MCF 10A (cell line): Measurements from ENCODE around the gene C1orf116. TPM values are rescaled to one million over a fixed set of nuclear protein-coding genes. Genes with fewer than 3 reads are reported as not detected.
A peak's percentile ranks its signal among the peaks of the same experiment; 100 is the strongest.
"Not testable (repeated sequence)": the region's sequence is repeated elsewhere in the genome, so short reads cannot be mapped to it uniquely, and the experiment has no call there.

Source experiments
- BruUV-seq: library from RNA; stranded (reverse); fragments of 400-500 nt; replicated peaks from 2 replicates; lab custom pipeline; 2021; lab: Mats Ljungman, UMichigan
- CTCF ChIA-PET: fragments of 300-600 bp; sonication (Branson Sonifier 250); formaldehyde crosslinking; extraction: SDS; loops from one replicate; lab custom pipeline; 2021; ENCODE audit warnings: antibody characterized with exemption, inconsistent platforms; lab: Yijun Ruan, JAX
- POLR2A ChIA-PET: fragments of 300-600, 350-650 bp; sonication (Branson Sonifier 250); formaldehyde crosslinking; extraction: SDS; loops from one replicate; lab custom pipeline; 2020; ENCODE audit warnings: antibody characterized with exemption, inconsistent platforms; lab: Yijun Ruan, JAX
- DNase-seq: peaks from one replicate; pipeline ENCODE4 v3.0.0-alpha.2; 2018; ENCODE audit not compliant: unreplicated experiment
- H3K27ac Mint-ChIP-seq: one replicate; pipeline ENCODE4 v1.8.0; 2022; ENCODE audit warnings: mild to moderate bottlenecking, low read depth, mixed read lengths; ENCODE audit not compliant: unreplicated experiment
- H3K27me3 Mint-ChIP-seq: one replicate; pipeline ENCODE4 v1.8.0; 2022; ENCODE audit warnings: mixed read lengths; ENCODE audit not compliant: insufficient read depth, unreplicated experiment
- H3K36me3 Mint-ChIP-seq: one replicate; pipeline ENCODE4 v1.8.0; 2022; ENCODE audit warnings: mild to moderate bottlenecking, moderate library complexity, mixed read lengths; ENCODE audit not compliant: insufficient read depth, unreplicated experiment
- H3K4me1 Mint-ChIP-seq: one replicate; pipeline ENCODE4 v1.8.0; 2022; ENCODE audit warnings: mixed read lengths; ENCODE audit not compliant: insufficient read depth, unreplicated experiment
- H3K4me3 Mint-ChIP-seq: one replicate; pipeline ENCODE4 v1.8.0; 2022; ENCODE audit warnings: mild to moderate bottlenecking, moderate library complexity, mixed read lengths; ENCODE audit not compliant: unreplicated experiment
- H3K9me3 Mint-ChIP-seq: one replicate; pipeline ENCODE4 v1.8.0; 2022; ENCODE audit warnings: mixed read lengths; ENCODE audit not compliant: unreplicated experiment
- CTCF ChIP-seq: fragments of 200-600 bp; IDR thresholded peaks from one replicate; pipeline ENCODE4 v1.8.0; 2022; ENCODE audit warnings: antibody characterized with exemption, mild to moderate bottlenecking; ENCODE audit not compliant: unreplicated experiment
- intact Hi-C: fragments of 100-400 bp; cut with micrococcal nuclease; formaldehyde crosslinking; loops from 2 replicates; pipeline ENCODE4 v1.14.1; 2022
- total RNA-seq: library from RNA; stranded (reverse); gene quantifications from 2 replicates; pipeline ENCODE4 v1.2.3, GENCODE V29; 2022

The C1orf116 gene
- total RNA-seq, 1 experiment from 2014 or later: 35.4 TPM

DNA sequence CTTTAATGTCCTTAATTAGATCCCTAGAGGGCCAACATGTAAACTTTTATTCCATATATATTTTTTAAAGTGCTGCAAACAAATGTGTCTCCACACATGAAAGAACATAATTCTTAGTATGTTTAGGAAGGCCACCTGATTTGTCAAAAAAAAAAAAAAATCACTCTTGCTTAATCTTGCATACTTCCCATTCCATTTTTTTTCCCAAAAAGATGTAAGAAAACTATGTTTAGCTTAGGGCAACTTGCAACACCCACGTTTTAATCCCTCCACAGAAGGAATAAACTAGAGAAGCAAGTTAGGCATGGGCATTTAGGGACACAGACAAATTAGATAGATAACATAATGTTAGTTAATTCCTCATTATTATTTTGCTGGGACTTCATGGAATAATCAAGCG, 12.9 kb upstream of the C1orf116 start:
- no peak for TF ChIP-seq CTCF
- Mint-ChIP-seq H3K4me3 (peak overlapping the region; percentile 37), H3K9me3 (no peaks in the 10 kb centered on the region), H3K4me1 (peaks cover 44% of the 10 kb centered on the region), H3K36me3 (peaks cover 63% of the 10 kb centered on the region), H3K27me3 (no peaks in the 10 kb centered on the region), H3K27ac (peak overlapping the region; percentile 95)
- intact Hi-C loops: no loop called here
- no TSS peak for BruUV-seq
- ChIA-PET POLR2A (interaction anchor here (0.7 to 33.4 kb wide), 9 partner anchors 8 to 615 kb away, joined by 3 to 2100 read pairs (median 6); partner anchors contain the start of genes C1orf116, CD55 and PFKFB2), CTCF (interaction anchor here (0.5 to 8.0 kb wide), 8 partner anchors 13 to 375 kb away, joined by 3 to 168 read pairs (median 6); partner anchors contain the start of gene C1orf116)
- DNase-seq: no peak

DNA sequence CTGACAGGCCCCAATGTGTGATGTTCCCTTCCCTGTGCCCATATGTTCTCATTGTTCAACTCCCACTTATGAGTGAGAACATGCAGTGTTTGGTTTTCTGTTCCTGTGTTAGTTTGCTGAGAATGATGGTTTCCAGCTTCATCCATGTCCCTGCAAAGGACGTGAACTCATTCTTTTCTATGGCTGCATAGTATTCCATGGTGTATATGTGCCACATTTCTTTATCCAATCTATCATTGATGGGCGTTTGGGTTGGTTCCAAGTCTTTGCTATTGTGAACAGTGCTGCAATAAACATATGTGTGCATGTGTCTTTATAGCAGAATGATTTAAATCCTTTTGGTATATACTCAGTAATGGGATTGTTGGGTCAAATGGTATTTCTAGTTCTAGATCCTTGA, 8.8 kb upstream of the C1orf116 start:
- H3K36me3 Mint-ChIP-seq: peaks cover 28% of the 10 kb centered on the region
- peaks cover 25% of the 10 kb centered on the region for H3K4me1 Mint-ChIP-seq
- DNase-seq, H3K27ac Mint-ChIP-seq, BruUV-seq, H3K4me3 Mint-ChIP-seq, intact Hi-C loops, H3K27me3 Mint-ChIP-seq, H3K9me3 Mint-ChIP-seq: not testable (repeated sequence)
- CTCF ChIA-PET: interaction anchor here (0.6 to 2.8 kb wide), 6 partner anchors 8 to 355 kb away, joined by 3 to 22 read pairs (median 3); no protein-coding TSS in a partner anchor
- POLR2A ChIA-PET: interaction anchor here (2.3 to 33.4 kb wide), 3 partner anchors 8 to 15 kb away, joined by 15 to 2100 read pairs (median 22); partner anchors contain the start of genes C1orf116, PFKFB2 and YOD1

DNA sequence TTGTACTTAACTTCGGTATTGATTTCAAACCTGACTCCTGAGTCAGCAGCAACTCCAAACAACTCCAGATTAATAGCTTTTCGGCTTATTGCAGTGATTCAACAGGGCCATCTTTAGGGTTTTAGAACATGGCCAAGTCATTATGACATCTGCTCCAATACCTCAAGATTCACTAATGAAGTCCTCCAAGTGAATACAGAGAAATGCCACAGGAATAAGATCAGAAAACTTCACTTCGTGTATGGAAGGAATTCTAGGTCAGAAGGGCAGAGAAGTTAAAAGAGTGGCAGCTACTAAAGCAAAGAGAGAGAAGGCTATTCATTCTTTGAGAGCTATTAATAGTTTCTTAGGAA, 7.6 kb upstream of the C1orf116 start:
- BruUV-seq: no TSS peak
- no peaks in the 10 kb centered on the region for H3K9me3 Mint-ChIP-seq
- H3K4me1 Mint-ChIP-seq: peaks cover 19% of the 10 kb centered on the region
- H3K27me3 Mint-ChIP-seq: no peaks in the 10 kb centered on the region
- H3K27ac Mint-ChIP-seq: no peak overlapping the region
- CTCF ChIA-PET: interaction anchor here (0.7 to 2.8 kb wide), 7 partner anchors 9 to 714 kb away, joined by 3 to 22 read pairs (median 4); partner anchors contain the start of gene PFKFB2
- TF ChIP-seq CTCF: no peak
- POLR2A ChIA-PET: interaction anchor here (0.6 to 33.4 kb wide), 7 partner anchors 10 to 709 kb away, joined by 3 to 2100 read pairs (median 3); partner anchors contain the start of genes C1orf116, PFKFB2 and YOD1
- intact Hi-C loops: no loop called here
- peaks cover 16% of the 10 kb centered on the region for H3K36me3 Mint-ChIP-seq
- H3K4me3 Mint-ChIP-seq: no peak overlapping the region
- no peak for DNase-seq

DNA sequence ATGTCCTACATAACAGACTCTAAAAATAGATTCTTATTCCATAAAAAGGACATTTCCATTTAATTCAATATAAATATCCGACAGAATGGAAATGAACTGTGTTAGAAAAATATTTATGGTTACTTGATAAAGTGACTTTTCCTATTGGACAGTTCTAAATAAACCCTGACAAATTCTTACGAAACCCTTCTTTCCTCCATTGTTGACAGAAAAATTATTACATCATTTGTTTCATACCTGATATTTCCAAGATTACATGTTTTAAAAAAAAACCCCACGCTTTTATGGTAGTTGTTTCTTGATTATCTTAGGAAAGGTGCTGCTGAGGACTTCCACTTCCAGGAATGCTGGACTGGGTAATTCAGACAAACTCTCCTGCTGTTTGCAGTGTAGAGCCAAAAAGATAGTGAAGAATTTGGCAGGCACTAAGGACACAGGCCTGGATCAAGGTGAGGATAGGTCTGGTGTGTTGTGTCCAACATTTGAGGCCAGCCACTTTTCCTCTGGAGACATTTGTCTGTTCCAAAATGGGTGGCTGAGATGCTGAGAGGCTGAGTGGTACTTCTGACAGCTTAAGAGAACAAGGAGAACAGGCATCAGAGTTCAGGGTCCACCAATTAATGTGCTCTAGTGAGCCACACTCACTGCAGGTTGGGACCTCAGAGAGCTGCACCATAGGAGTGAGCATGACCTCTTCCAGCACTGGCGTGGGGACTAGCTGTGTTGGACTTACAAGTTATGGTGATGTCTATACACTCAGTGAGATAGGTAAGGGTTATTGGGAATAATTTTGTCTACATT, 7.0 kb upstream of the C1orf116 start:
- H3K9me3 Mint-ChIP-seq: no peaks in the 10 kb centered on the region
- CTCF ChIA-PET: interaction anchor here (0.7 to 2.8 kb wide), 6 partner anchors 10 to 715 kb away, joined by 3 to 22 read pairs (median 4); partner anchors contain the start of gene PFKFB2
- POLR2A ChIA-PET: interaction anchor here (0.7 to 33.4 kb wide), 7 partner anchors 9 to 34 kb away, joined by 3 to 2100 read pairs (median 7); partner anchors contain the start of genes C1orf116, PFKFB2 and YOD1
- no peak for DNase-seq
- H3K4me1 Mint-ChIP-seq: peaks cover 19% of the 10 kb centered on the region
- H3K27ac Mint-ChIP-seq: no peak overlapping the region
- TF ChIP-seq CTCF: no peak
- intact Hi-C loops: no loop called here
- peaks cover 16% of the 10 kb centered on the region for H3K36me3 Mint-ChIP-seq
- H3K4me3 Mint-ChIP-seq: no peak overlapping the region
- BruUV-seq: no TSS peak
- no peaks in the 10 kb centered on the region for H3K27me3 Mint-ChIP-seq
